ENCODE measurements around the gene NHLRC1. TPM values are rescaled to one million over a fixed set of nuclear protein-coding genes. Genes with fewer than 3 reads are reported as not detected.
A peak's percentile ranks its signal among the peaks of the same experiment; 100 is the strongest.

NHLRC1 gene
- polyA plus RNA-seq, 10 donors: 1.4 to 4.8 (median 2.6) TPM

DNA sequence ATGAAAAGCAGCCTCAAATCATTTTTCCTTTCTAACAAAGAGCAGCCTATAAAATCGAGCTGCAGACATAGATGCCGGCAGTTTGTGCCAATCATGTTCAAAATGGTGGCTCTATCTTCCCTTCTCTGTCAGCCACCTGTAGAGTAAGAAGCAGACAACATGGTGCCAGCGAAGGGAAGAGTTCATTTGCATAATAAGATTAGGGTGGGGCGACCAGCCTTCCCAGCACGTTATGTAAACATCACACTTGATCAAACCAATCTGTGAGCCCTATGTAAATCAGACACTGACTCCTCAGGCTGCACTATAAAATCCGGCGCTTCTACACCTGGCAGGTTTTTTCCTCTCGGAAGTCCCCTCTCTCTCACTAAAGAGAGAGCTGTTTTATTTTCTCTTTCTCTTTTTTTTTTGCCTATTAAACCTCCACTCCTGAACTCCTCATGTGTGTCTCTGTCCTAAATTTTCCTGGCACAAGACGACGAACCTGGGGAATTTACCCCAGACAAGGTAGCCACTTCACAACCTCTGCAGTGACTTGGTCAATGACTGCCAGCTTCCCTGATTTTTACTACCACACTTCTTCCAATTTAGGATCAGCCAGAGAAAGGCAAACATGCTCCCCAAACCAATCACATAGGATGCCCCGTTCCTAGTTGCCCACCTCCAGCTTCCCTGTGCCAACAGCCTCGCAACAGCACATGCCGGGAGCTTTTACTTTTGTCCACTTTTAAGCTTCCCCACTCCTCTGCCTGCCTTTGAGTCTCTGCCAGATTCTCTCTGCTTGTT, 19.5 kb upstream of the NHLRC1 start:
- DNase-seq: no peak

DNA sequence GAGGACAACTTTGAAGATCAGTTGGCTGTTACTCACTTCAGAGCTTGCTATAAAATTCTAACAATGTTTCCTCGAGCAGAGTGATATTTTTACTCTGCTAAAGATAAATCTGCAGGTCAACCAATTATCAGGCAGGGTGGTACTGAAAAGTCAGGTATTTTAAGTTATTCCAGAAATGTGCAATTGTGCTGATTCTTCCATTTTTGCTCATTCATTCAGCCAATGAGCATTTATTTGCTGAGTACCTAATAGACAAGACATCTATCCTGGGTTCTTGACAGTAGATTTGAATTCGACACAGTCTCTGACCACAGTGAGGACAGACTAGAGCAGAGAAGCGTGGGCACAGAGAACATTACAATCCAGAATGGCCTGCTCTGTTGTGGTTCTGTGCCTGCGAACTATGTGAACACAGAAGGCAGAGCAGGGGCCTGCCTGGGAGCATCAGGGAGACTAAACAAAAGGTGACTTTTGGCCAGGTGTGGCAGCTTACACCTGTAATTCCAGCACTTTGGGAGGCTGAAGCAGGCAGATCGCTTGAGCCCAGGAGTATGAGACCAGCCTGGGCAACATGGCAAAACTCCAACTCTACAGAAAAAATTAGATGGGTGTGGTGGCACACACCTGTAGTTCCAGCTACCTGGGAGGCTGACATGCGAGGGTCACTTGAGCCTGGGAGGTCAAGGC, 17.6 kb upstream of the NHLRC1 start:
- no peak for DNase-seq

DNA sequence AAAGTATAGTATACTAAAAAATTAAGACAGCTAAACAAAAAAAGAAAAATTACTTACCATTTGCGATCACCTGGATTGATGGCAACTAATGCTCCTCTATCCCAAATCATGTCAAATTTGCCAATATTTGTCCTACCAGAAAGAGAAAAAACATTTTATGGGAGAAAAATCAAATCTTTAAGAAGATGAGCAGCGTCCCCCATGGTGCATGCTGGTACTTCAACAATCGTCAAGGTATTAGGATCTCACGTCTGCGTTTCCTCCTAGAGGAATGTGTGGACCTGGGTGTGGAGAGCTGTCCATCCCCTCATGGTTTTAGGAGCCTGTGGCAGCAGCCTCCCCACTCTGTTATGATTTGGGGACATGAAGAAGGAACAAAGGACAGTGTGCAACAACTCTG, 16.4 kb upstream of the NHLRC1 start:
- no peak for DNase-seq

- no peak for DNase-seq
Measured at GRCh38 chr6:18136260-18136659, 13.8 kb upstream of the NHLRC1 start.

DNA sequence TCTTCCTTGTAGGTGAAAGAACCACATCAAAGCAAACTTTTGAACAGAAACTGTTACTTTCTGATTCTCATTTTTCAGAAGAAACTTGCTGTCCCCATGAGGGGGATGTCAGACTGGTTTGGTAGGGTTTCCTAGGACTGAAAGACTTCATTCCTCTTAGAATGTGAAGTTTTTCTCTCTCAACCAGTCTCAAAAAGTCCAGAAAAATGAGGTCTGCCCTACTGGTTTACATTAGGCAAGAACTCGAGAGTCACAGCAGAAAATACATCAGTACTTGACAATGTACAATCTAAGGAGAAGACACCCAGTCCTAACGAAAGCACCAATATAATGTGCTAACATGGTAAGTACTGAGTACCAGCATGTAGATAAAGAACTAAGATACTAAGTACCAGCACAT, 12.7 kb upstream of the NHLRC1 start:
- no peak for DNase-seq

DNA sequence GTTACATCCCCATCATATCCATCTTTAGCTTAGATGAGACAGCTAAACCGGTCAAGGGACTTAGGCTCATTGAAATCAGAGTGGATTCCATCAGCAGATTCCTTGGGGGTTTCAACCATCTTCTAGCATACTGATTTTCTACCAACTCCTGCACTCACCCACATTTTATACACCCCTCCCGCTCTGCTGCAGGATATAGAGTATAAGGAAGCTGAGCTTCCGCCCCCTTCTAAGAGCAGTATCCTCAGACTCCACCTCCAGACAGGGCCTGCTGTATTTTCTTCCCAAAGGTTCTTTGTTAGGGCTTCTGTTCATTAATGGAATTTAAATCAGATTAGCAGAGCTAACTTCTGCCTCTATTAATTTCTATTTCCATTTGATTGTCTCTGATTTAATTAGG, 9.9 kb upstream of the NHLRC1 start:
- DNase-seq: no peak

GRCh38 chr6:18126121-18126520, 3.6 kb upstream of the NHLRC1 start:
- DNase-seq: no peak

DNA sequence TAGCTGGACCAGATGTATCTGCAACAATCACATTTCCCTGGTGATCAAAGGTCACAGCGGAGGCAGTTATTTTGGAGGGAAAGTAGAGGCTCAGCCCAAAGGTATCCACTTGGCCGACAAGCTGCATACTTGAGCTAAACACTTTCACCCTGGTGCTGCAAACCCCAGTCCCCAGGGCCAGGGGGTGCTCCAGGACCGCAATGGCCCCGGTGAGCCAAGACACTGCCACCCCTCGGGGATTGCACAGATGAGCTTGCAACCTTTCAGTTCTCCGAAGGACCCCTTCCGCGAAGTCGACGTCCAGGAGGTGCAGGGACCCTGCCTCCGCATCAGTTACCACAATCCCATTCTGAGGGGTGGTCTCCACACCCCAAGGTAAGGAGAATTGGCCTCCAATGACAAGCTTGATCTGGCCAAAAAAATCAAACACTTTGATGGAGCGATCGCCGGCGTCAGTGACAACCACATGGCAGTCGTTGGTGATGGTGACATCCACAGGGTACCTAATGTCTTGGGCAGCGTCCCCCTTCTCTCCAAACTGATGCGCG, 823 bp downstream of the NHLRC1 start:
- no peak for DNase-seq

DNA sequence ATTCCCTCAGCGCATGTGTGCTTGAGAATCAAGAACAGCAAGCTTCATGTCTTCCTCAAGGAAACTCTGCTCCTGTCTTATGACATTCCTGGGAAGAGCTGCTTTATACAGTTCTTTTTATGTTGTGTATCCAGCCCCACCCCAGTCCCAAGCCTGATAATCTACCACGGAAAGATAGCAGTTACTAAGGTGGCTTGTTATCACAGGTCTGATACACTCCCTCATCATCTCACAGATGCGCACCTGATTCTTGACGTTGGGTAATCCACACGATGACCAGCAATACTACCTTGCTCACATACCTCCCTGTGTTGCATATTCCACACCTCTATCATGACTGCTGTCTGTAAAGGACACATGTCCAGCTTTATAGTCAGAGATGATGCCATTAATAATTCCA, 3.2 kb downstream of the NHLRC1 start:
- no peak for DNase-seq

DNA sequence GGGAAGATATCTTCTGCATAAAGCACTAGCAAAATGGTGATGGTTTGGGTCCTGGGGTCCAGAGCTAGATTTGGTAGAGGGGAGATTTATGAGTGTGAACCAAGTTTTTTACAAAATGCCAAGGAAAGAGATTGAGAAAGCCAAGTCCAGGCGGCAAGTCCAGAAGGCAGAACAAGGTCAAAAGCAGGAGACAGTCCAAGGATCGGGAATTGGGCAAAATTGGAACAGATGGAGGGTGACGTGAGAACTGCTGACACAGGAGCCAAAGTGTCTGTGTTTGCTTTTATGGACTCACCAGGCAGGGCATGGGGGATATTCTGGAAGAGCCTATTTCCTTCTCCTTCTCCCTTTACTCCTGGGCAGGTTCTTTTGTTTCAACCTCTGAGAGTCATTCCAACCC, 4.1 kb downstream of the NHLRC1 start:
- DNase-seq: no peak

GRCh38 chr6:18117136-18117535, 5.3 kb downstream of the NHLRC1 start:
- DNase-seq: no peak

DNA sequence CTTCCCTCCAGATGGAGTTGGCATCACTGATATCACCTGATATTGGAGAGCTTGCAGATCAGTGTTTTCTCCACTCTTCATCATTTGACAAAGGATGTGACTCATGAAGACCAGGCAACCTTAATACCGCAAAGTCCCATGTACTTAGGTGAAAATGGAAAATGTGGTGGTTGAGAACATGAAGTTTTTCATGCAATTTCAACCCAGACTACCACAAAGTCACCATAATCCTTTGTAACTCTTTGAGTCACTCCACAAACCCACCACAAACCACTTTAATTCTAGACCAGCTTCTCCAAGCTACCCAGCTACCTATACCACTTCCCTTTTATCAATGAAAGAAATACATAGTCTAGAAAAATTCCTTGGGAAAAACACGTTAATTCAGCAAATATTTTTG, 7.1 kb downstream of the NHLRC1 start:
- DNase-seq: no peak

GRCh38 chr6:18110162-18110561, 12.3 kb downstream of the NHLRC1 start:
- DNase-seq: peak in 1 of 3 donors; percentile 9

DNA sequence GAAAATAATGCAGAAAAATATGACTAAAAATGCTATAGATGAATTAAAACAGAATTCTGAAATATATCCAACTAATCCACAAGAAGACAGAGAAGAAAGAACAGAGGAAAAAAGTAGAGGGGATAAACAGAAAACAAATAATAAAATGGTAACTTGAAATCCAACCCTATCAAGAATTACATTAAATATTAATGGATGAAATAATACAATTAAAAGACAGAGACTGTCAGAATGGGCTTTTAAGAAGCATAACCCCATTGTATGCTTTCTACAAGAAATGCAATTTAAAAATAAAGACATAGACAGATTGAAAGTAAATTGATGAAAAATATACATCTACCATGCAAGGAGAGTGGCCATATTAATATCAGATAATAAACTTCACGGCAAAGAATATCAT, 15.4 kb downstream of the NHLRC1 start:
- no peak for DNase-seq

DNA sequence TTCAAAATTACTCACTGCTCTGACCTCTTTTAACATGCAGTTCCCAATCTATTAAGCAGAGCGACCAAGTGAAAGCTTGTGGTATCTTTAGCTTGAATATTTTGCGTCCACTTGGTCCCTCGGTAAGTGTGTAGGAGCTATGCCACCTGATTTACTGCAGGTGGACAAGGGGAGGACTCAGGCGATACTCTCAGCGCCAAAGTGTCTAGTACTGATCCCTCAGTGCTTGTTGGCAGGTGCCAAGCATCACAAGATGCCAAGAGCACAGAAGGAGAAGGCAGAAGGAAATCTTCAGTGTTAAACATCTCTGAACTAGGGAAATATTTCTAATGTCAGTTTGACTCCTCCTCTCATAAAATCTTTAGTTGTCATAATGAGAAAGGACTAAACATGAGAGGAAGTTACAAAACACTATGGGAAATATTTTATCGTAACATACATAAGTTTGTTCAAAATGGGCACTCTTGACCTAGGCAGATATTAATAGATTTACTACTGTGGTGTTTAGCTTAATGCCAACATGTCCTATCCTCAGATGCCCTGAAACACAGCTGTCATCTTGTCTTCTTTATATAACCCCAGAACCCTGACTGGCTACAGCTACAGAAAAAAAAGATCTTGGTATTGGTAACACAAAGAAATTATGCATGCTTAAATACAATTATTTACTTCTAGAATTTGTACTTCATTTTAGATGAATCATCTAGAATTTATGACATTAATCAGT, 19.5 kb downstream of the NHLRC1 start:
- DNase-seq: peak in 1 of 3 donors; percentile 41

DNA sequence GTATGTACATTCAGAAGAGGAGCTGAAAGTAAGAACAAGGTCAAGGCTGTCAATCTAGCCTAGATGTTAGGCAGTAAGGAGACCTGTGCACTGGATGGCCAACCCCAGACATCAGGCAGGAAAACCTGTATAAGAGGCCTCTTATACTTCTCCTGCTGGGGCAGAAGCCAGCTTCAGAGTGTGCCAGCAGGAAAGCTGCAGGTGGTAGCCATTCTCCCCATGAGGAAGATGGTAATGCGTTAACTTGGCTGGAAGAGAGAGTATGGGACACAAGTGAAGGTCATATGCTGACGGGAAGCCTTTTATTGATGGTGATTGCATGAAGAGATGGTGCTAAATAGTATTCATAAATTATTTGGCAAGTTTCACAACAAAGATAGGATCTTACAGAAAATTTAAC, 20.6 kb downstream of the NHLRC1 start:
- no peak for DNase-seq

GRCh38 chr6:18101271-18101670, 21.2 kb downstream of the NHLRC1 start:
- no peak for DNase-seq

GRCh38 chr6:18100296-18100695, 22.2 kb downstream of the NHLRC1 start:
- no peak for DNase-seq

GRCh38 chr6:18099511-18099910, 23.0 kb downstream of the NHLRC1 start:
- no peak for DNase-seq

GRCh38 chr6:18096423-18096822, 26.1 kb downstream of the NHLRC1 start:
- DNase-seq: no peak

DNA sequence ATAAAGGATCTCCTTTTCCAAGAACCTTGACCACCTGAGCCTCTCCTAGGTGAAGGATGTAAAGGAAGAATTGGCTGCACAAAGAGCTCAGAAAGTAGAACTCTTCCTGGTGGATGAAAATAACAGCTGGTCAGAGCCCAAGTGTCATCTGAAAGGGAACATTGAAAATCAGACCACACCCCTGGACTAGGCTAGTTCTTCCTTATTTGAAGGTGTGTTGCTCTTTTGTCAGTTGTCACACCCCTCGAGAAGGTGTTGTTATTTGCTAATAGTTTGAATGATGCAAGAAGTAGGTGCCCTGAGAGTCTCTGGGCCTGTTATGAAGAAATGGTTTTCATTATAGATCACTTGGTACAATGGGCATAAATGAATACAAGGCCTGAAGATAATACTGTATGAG, 31.1 kb downstream of the NHLRC1 start:
- DNase-seq: no peak

GRCh38 chr6:18090349-18090786, 32.1 kb downstream of the NHLRC1 start:
- no peak for DNase-seq

All from muscle of back (tissue), 11 donors.